ENCODE measurements around the gene TRPM5.

DNA sequence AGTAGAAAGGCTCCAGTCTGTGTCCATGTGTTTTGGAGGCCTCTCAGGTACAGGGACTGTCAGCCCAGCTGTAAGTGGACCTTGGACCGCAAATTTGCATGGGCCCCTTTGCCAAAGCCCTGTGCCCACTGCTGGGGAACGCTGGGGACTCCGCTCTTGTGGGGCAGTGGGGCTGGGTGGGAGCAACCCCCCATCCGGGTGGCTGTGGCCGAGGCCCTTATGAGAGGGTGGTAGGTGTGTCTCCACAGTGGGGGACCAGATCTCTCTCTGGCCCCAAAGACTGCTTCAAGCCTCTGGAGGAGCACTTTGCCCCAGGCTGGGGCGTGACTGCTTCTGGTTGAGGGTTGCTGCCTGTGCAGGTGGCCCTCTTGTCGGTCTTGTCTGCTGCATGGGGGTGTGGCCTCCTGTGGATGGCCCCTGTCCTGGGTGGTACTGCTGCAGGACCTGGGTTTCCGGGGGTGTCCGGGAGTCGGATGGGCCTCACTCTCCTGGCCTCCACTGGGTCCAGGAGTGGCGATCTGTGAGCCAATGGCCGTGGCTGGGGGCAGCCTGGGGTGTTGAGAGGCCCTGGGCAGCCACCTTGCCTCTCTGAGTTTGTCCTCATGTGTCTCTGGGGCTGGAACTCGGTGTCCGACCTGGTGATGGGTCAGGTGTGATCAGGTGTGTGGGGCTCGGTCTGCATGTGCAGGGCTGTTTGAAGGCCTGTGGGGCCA lies 16.4 kb upstream of the TRPM5 start:
- TF ChIP-seq FOXM1 (IDR thresholded peaks at IDR 0.05; ENCODE audit: low read depth) (no peak), EP300 (IDR thresholded peaks at IDR 0.05; ENCODE audit: borderline replicate concordance in 1 of 2, low read depth in 1 of 2, low read length in 1 of 2) (no peak), TEAD4 (IDR thresholded peaks at IDR 0.05; ENCODE audit: borderline replicate concordance, insufficient read depth) (no peak), NRF1 (IDR thresholded peaks at IDR 0.05; ENCODE audit: low read depth, low read length) (no peak), GATA2 (CRISPR knock-in tag; IDR thresholded peaks at IDR 0.05) (no peak), EZH2phosphoT487 (IDR thresholded peaks at IDR 0.05; ENCODE audit: borderline replicate concordance, low read depth) (no peak), POLR2AphosphoS5 (IDR thresholded peaks at IDR 0.05; ENCODE audit: low read depth, low read length) (no peak), RAD21 (IDR thresholded peaks at IDR 0.05; ENCODE audit: low read length) (no peak), TAF1 (IDR thresholded peaks at IDR 0.05; ENCODE audit: borderline replicate concordance, low read depth, low read length) (no peak), GABPA (IDR thresholded peaks at IDR 0.05; ENCODE audit: low read depth) (no peak), MEF2A (IDR thresholded peaks at IDR 0.05; ENCODE audit: borderline replicate concordance, low read depth) (no peak)
- TF ChIP-seq, protein P1, sequence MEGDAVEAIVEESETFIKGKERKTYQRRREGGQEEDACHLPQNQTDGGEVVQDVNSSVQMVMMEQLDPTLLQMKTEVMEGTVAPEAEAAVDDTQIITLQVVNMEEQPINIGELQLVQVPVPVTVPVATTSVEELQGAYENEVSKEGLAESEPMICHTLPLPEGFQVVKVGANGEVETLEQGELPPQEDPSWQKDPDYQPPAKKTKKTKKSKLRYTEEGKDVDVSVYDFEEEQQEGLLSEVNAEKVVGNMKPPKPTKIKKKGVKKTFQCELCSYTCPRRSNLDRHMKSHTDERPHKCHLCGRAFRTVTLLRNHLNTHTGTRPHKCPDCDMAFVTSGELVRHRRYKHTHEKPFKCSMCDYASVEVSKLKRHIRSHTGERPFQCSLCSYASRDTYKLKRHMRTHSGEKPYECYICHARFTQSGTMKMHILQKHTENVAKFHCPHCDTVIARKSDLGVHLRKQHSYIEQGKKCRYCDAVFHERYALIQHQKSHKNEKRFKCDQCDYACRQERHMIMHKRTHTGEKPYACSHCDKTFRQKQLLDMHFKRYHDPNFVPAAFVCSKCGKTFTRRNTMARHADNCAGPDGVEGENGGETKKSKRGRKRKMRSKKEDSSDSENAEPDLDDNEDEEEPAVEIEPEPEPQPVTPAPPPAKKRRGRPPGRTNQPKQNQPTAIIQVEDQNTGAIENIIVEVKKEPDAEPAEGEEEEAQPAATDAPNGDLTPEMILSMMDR (IDR thresholded peaks at IDR 0.05) = no peak
- TF ChIP-seq, protein P2, sequence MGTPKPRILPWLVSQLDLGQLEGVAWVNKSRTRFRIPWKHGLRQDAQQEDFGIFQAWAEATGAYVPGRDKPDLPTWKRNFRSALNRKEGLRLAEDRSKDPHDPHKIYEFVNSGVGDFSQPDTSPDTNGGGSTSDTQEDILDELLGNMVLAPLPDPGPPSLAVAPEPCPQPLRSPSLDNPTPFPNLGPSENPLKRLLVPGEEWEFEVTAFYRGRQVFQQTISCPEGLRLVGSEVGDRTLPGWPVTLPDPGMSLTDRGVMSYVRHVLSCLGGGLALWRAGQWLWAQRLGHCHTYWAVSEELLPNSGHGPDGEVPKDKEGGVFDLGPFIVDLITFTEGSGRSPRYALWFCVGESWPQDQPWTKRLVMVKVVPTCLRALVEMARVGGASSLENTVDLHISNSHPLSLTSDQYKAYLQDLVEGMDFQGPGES (IDR thresholded peaks at IDR 0.05; ENCODE audit: low read depth, low read length) = no peak
- TF ChIP-seq, protein P3, sequence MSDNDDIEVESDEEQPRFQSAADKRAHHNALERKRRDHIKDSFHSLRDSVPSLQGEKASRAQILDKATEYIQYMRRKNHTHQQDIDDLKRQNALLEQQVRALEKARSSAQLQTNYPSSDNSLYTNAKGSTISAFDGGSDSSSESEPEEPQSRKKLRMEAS (IDR thresholded peaks at IDR 0.05; ENCODE audit: low read depth) = no peak

Data from SK-N-SH (cell line).